Neutrophil (primary cell): Measurements from ENCODE around the gene RNF133.

Experiments used
- H3K27ac ChIP-seq: fragments of 200-600 bp; sonication (generic); 2 replicates; pipeline ENCODE4 v1.5.1; 2016; ENCODE audit warnings: mild to moderate bottlenecking, moderate library complexity
- H3K27me3 ChIP-seq: fragments of 200-600 bp; sonication (generic); 2 replicates; pipeline ENCODE4 v1.6.0; 2016; ENCODE audit warnings: mild to moderate bottlenecking
- H3K36me3 ChIP-seq: fragments of 200-600 bp; sonication (generic); 2 replicates; pipeline ENCODE4 v1.5.1; 2017
- H3K4me1 ChIP-seq, 2 experiments: fragments of 200-600 bp in 1 of 2; sonication (generic) in 1 of 2; 1 replicate in 1 of 2; 2 replicates in 1 of 2; pipeline versions ENCODE4 v1.5.1 to v1.6.1; 2013 to 2016; ENCODE audit warnings: low read depth in 1 of 2, low read length in 1 of 2, mild to moderate bottlenecking in 1 of 2, moderate library complexity in 1 of 2; ENCODE audit not compliant: control insufficient read depth in 1 of 2, insufficient read depth in 1 of 2
- H3K4me3 ChIP-seq, 2 experiments: fragments of 200-600 bp in 1 of 2; sonication (generic) in 1 of 2; 1 replicate in 1 of 2; 2 replicates in 1 of 2; pipeline ENCODE4 v1.5.1; 2013 to 2016; ENCODE audit warnings: low read depth in 1 of 2, low read length in 1 of 2, mild to moderate bottlenecking in 1 of 2, moderate library complexity in 1 of 2
- H3K9me3 ChIP-seq: fragments of 200-600 bp; sonication (generic); 2 replicates; pipeline ENCODE4 v1.5.1; 2016
- CTCF ChIP-seq: fragments of 200-600 bp; sonication (generic); IDR thresholded peaks from 2 replicates; pipeline ENCODE4 v1.5.1; 2016; ENCODE audit warnings: antibody characterized with exemption

The RNF133 gene

GRCh38 chr7:122652876-122653275, 46.0 kb downstream of the RNF133 start:
- no peak for TF ChIP-seq CTCF
- Histone ChIP-seq H3K9me3 (no peaks in the 10 kb centered on the region), H3K36me3 (no peaks in the 10 kb centered on the region), H3K27ac (no peak overlapping the region), H3K4me3 (no peak overlapping the region), H3K4me1 (no peaks in the 10 kb centered on the region), H3K27me3 (no peaks in the 10 kb centered on the region)

- Histone ChIP-seq H3K27me3 (no peaks in the 10 kb centered on the region), H3K36me3 (no peaks in the 10 kb centered on the region), H3K4me1 (no peaks in the 10 kb centered on the region), H3K27ac (no peak overlapping the region), H3K9me3 (no peaks in the 10 kb centered on the region), H3K4me3 (no peak overlapping the region)
- TF ChIP-seq CTCF: no peak
These were observed 47.5 kb downstream of the RNF133 start for GRCh38 chr7:122651451-122651850.
